Activated T-helper 1 cell treated with anti-CD3 and anti-CD28 coated beads, Interleukin-12 subunit alpha, Interleukin-12 subunit beta, Interleukin-2, Interleukin-4 antibody, amounts not matched to agents 30 ng/mL and 10 ng/mL and 1 ng/mL, durations not matched to agents 14 hours and 24 hours and 36 hours (primary cell): ENCODE measurements around the gene PRUNE2. TPM values are rescaled to one million over a fixed set of nuclear protein-coding genes. Genes with fewer than 3 reads are reported as not detected.
"Not testable (repeated sequence)": the region's sequence is repeated elsewhere in the genome, so short reads cannot be mapped to it uniquely, and the experiment has no call there.

Experiments used
- DNase-seq: peaks from one replicate; pipeline ENCODE4 v3.0.0; 2021; ENCODE audit warnings: low spot score
- H3K27ac Mint-ChIP-seq: one replicate; pipeline ENCODE4 v1.8.0; 2021; ENCODE audit warnings: mild to moderate bottlenecking, mixed read lengths
- H3K27me3 Mint-ChIP-seq: one replicate; pipeline ENCODE4 v1.8.0; 2022; ENCODE audit warnings: mild to moderate bottlenecking, moderate library complexity, mixed read lengths; ENCODE audit not compliant: insufficient read depth
- H3K36me3 Mint-ChIP-seq: one replicate; pipeline ENCODE4 v1.8.0; 2021; ENCODE audit warnings: low read depth, mixed read lengths
- H3K4me1 Mint-ChIP-seq: one replicate; pipeline ENCODE4 v1.8.0; 2021; ENCODE audit warnings: low read depth, mixed read lengths
- H3K4me3 Mint-ChIP-seq: one replicate; pipeline ENCODE4 v1.8.0; 2021; ENCODE audit warnings: mild to moderate bottlenecking, moderate library complexity, mixed read lengths
- H3K9me3 Mint-ChIP-seq: one replicate; pipeline ENCODE4 v1.8.0; 2021; ENCODE audit warnings: mixed read lengths
- intact Hi-C: fragments of 100-400 bp; cut with micrococcal nuclease; formaldehyde crosslinking; loops from one replicate; pipeline ENCODE4 v1.15.1; 2024
- total RNA-seq: library from RNA; stranded (reverse); gene quantifications from 2 replicates; pipeline ENCODE4 v1.2.3, GENCODE V29; 2022

PRUNE2 gene
- total RNA-seq, 1 donor from 2014 or later, result 0.57 TPM

- peaks cover 5% of the 10 kb centered on the region for H3K27me3 Mint-ChIP-seq
- no peak overlapping the region for H3K27ac Mint-ChIP-seq
- no peaks in the 10 kb centered on the region for H3K36me3 Mint-ChIP-seq
- no peak overlapping the region for H3K4me3 Mint-ChIP-seq
- no peak for DNase-seq
- intact Hi-C loops, result no loop called here
- no peaks in the 10 kb centered on the region for H3K9me3 Mint-ChIP-seq
- peaks cover 9% of the 10 kb centered on the region for H3K4me1 Mint-ChIP-seq
These were observed 298.0 kb downstream of the PRUNE2 start for GRCh38 chr9:76607730-76608436.

DNA sequence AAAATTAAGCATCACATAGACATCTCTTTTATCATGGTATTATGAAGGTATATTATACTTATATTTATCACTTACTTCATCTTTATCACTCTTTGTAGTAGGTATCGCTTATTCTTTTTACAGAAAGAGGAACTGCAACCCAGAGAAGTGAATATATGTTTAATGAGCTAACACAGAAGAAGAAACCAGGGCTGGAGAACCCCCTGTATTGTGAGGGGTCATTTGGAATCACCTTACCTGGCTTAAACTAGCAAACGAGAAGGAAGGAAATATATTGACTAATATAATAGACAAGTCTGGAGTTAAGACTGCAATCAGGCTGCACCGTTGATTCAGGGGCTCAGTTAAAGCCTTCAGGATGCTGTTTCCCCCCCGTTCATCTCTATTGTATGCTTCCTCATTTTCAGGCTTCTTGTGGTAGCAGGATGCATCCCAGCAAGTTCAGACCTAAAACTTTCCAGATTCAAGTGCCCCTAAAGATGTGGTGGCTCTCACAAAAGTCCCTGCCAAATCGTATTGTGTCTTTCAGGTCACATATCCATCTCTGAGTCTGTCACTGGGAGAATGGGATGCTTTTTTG lies 300.5 kb downstream of the PRUNE2 start:
- DNase-seq, result no peak
- intact Hi-C loops, result no loop called here
- Mint-ChIP-seq H3K36me3 (no peaks in the 10 kb centered on the region), H3K4me3 (no peak overlapping the region), H3K4me1 (peaks cover 9% of the 10 kb centered on the region), H3K9me3 (no peaks in the 10 kb centered on the region), H3K27me3 (peaks cover 5% of the 10 kb centered on the region), H3K27ac (no peak overlapping the region)

- H3K9me3 Mint-ChIP-seq, result no peaks in the 10 kb centered on the region
- no peak overlapping the region for H3K4me3 Mint-ChIP-seq
- intact Hi-C loops, result no loop called here
- no peak overlapping the region for H3K27ac Mint-ChIP-seq
- no peak for DNase-seq
- H3K36me3 Mint-ChIP-seq, result no peaks in the 10 kb centered on the region
- peaks cover 3% of the 10 kb centered on the region for H3K27me3 Mint-ChIP-seq
- peaks cover 9% of the 10 kb centered on the region for H3K4me1 Mint-ChIP-seq
These were observed 301.9 kb downstream of the PRUNE2 start for GRCh38 chr9:76603931-76604570.

GRCh38 chr9:76603448-76603895 lies 302.4 kb downstream of the PRUNE2 start:
- no peak overlapping the region for H3K4me3 Mint-ChIP-seq
- intact Hi-C loops, result no loop called here
- H3K27ac Mint-ChIP-seq, result no peak overlapping the region

GRCh38 chr9:76602199-76602598 lies 303.7 kb downstream of the PRUNE2 start:
- intact Hi-C loops, result no loop called here
- H3K4me3 Mint-ChIP-seq, result no peak overlapping the region

More at GRCh38 chr9:76603448-76603895, 302.4 kb downstream of the PRUNE2 start:
- no peak for DNase-seq
- Mint-ChIP-seq H3K27me3 (peaks cover 4% of the 10 kb centered on the region), H3K4me1 (peaks cover 9% of the 10 kb centered on the region), H3K36me3 (no peaks in the 10 kb centered on the region), H3K9me3 (no peaks in the 10 kb centered on the region)

DNA sequence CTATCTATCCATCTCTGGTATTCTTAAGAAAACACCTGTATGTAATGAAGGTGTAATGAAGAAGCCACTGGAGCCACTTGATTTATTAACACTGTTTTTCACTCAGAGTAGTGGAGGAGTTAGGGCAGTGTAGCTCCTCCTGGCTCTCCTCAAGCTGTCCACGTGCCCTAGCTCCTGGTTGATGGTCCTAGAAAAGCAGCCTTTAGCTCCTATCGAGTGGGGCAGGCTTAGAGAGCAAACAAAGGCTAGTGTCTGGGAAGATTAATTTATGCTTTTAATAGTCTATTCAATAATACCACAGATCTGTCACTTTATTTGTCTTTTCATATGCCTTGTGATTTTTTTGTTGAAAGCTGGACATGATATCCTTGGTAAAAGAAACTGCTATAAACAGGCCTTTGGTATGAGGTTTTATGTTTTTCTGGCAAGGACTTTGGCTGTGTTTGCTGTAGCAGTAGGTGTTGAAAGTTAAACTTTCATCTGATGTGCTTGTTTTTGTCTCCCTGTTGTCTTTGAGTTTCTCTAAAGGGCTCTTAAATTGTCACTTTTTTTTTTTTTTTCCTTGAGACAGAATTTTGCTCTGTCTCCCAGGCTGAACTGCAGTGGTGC lies 305.8 kb downstream of the PRUNE2 start:
- Mint-ChIP-seq H3K9me3 (no peaks in the 10 kb centered on the region), H3K27ac (no peak overlapping the region), H3K27me3 (peaks cover 4% of the 10 kb centered on the region), H3K4me3 (no peak overlapping the region), H3K36me3 (no peaks in the 10 kb centered on the region), H3K4me1 (peaks cover 9% of the 10 kb centered on the region)
- intact Hi-C loops, result no loop called here
- DNase-seq, result no peak

More at GRCh38 chr9:76602199-76602598, 303.7 kb downstream of the PRUNE2 start:
- H3K9me3 Mint-ChIP-seq, result no peaks in the 10 kb centered on the region
- no peak overlapping the region for H3K27ac Mint-ChIP-seq
- peaks cover 9% of the 10 kb centered on the region for H3K4me1 Mint-ChIP-seq
- H3K27me3 Mint-ChIP-seq, result peaks cover 4% of the 10 kb centered on the region
- no peaks in the 10 kb centered on the region for H3K36me3 Mint-ChIP-seq
- no peak for DNase-seq

GRCh38 chr9:76598981-76599380 lies 306.9 kb downstream of the PRUNE2 start:
- Mint-ChIP-seq H3K9me3 (no peaks in the 10 kb centered on the region), H3K4me3 (no peak overlapping the region), H3K4me1 (peaks cover 8% of the 10 kb centered on the region), H3K36me3 (no peaks in the 10 kb centered on the region), H3K27ac (no peak overlapping the region), H3K27me3 (peaks cover 4% of the 10 kb centered on the region)
- DNase-seq, result no peak
- intact Hi-C loops, result no loop called here

- no peaks in the 10 kb centered on the region for H3K9me3 Mint-ChIP-seq
- H3K4me3 Mint-ChIP-seq, result no peak overlapping the region
- intact Hi-C loops, result no loop called here
- no peak overlapping the region for H3K27ac Mint-ChIP-seq
- peaks cover 10% of the 10 kb centered on the region for H3K4me1 Mint-ChIP-seq
- no peaks in the 10 kb centered on the region for H3K36me3 Mint-ChIP-seq
- peaks cover 9% of the 10 kb centered on the region for H3K27me3 Mint-ChIP-seq
- no peak for DNase-seq
These were observed 310.3 kb downstream of the PRUNE2 start for GRCh38 chr9:76595645-76596044.

DNA sequence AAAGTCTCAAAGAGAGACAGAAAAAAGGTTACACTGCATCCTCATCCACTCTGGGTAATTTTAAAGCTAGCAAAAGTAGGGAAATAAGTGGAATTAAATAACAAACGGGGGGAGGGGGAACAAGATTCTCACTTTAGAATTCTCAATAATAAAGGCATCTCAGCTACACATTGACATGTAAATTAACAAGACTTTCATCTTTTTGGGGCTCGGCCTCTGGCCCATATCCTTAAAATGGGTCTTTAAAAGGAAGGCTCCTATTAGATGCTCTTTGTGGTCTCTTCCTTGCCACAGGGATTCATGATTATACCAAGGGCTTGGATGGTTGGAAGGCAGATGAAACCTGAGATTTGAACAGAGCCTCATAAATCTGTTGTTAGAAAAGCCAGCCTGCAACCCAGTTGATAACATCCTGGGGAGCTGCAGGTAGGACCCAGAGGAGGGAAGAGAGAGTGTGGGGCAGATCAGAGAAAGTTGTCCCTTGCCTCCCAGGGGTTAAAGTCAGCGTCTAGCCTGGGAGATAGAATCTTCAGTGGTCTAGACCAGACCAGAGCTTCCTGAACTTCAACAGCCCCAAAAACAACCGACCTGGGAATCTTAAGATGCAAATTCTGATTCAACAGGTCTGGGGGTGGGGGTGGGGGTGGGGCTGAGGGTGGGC lies 311.0 kb downstream of the PRUNE2 start:
- Mint-ChIP-seq H3K4me1 (peaks cover 10% of the 10 kb centered on the region), H3K9me3 (no peaks in the 10 kb centered on the region), H3K27me3 (peaks cover 12% of the 10 kb centered on the region), H3K36me3 (no peaks in the 10 kb centered on the region), H3K27ac (no peak overlapping the region), H3K4me3 (no peak overlapping the region)
- intact Hi-C loops, result no loop called here
- DNase-seq, result no peak

- H3K27me3 Mint-ChIP-seq, result peaks cover 12% of the 10 kb centered on the region
- H3K36me3 Mint-ChIP-seq, H3K9me3 Mint-ChIP-seq, H3K27ac Mint-ChIP-seq, H3K4me3 Mint-ChIP-seq, H3K4me1 Mint-ChIP-seq, DNase-seq, intact Hi-C loops: not testable (repeated sequence)
These were observed 311.8 kb downstream of the PRUNE2 start for GRCh38 chr9:76593961-76594735.

DNA sequence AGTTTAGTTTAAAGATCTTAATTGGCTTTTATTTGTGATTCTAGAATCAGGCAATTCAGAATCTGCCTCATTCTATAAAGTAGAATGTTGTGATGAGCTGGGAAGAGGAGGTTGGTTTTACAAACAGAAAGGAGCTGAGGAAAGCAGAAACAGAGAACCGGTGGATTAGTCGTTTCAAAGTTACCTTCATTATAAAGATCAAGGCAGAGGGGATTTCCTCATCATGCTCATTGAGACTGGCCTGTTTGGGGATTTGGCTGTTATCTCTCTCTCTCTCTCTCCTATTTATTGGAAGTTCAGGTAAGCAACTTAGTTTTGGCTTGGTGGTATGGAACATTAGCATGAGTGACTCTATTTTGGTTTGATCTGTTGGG lies 313.0 kb downstream of the PRUNE2 start:
- Mint-ChIP-seq H3K36me3 (no peaks in the 10 kb centered on the region), H3K27ac (peak overlapping the region; percentile 20), H3K4me3 (no peak overlapping the region), H3K4me1 (peaks cover 10% of the 10 kb centered on the region), H3K9me3 (no peaks in the 10 kb centered on the region), H3K27me3 (peaks cover 8% of the 10 kb centered on the region)
- no peak for DNase-seq
- intact Hi-C loops, result no loop called here
